Gastroesophageal sphincter (tissue), 3 donors: Measurements from ENCODE around the gene LYL1.

Experiments
- POLR2A ChIP-seq, 2 donors: fragments of 450-650 bp; IDR thresholded peaks; one replicate each; pipeline ENCODE4 v1.6.1; 2017; ENCODE audit warnings: antibody characterized with exemption in 2 of 2, mild to moderate bottlenecking in 2 of 2, moderate library complexity in 1 of 2
- TF ChIP-seq, protein P1 (sequence below), 4 experiments: fragments of 200-600 bp in 2 of 4; fragments of 450-650 bp in 2 of 4; sonication (generic) in 1 of 4; IDR thresholded peaks; one replicate each; pipeline ENCODE4 v1.5.1; 2017 to 2019; ENCODE audit warnings: antibody characterized with exemption in 4 of 4, mild to moderate bottlenecking in 2 of 4, moderate library complexity in 2 of 4

- TF ChIP-seq, protein P1, sequence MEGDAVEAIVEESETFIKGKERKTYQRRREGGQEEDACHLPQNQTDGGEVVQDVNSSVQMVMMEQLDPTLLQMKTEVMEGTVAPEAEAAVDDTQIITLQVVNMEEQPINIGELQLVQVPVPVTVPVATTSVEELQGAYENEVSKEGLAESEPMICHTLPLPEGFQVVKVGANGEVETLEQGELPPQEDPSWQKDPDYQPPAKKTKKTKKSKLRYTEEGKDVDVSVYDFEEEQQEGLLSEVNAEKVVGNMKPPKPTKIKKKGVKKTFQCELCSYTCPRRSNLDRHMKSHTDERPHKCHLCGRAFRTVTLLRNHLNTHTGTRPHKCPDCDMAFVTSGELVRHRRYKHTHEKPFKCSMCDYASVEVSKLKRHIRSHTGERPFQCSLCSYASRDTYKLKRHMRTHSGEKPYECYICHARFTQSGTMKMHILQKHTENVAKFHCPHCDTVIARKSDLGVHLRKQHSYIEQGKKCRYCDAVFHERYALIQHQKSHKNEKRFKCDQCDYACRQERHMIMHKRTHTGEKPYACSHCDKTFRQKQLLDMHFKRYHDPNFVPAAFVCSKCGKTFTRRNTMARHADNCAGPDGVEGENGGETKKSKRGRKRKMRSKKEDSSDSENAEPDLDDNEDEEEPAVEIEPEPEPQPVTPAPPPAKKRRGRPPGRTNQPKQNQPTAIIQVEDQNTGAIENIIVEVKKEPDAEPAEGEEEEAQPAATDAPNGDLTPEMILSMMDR (IDR thresholded peaks at IDR 0.05) = no peak
- TF ChIP-seq POLR2A (IDR thresholded peaks at IDR 0.05) = no peak
Measured at GRCh38 chr19:13083008-13083404, 19.7 kb downstream of the LYL1 start.
